H1 (cell line): ENCODE results near the gene CHSY3. TPM values are rescaled to one million over a fixed set of nuclear protein-coding genes. Genes with fewer than 3 reads are reported as not detected.
A peak's percentile ranks its signal among the peaks of the same experiment; 100 is the strongest.

Experiments
- CEBPB ChIP-seq: IDR thresholded peaks from 2 replicates; pipeline ENCODE4 v1.6.1; 2012; ENCODE audit warnings: low read depth, low read length
- CHD2 ChIP-seq: IDR thresholded peaks from 2 replicates; pipeline ENCODE4 v1.6.1; 2012; ENCODE audit warnings: low read length, improper control_type of control experiment
- CREB1 ChIP-seq: IDR thresholded peaks from 2 replicates; pipeline ENCODE4 v1.6.1; 2012; ENCODE audit warnings: inconsistent platforms
- EP300 ChIP-seq, 2 experiments: IDR thresholded peaks; 1 replicate in 1 of 2; 2 replicates in 1 of 2; pipeline ENCODE4 v1.6.1; 2011 to 2012; ENCODE audit warnings: low read depth in 2 of 2, low read length in 2 of 2, mild to moderate bottlenecking in 2 of 2, borderline replicate concordance in 1 of 2, inconsistent platforms in 1 of 2, moderate library complexity in 1 of 2
- JUN ChIP-seq: IDR thresholded peaks from 2 replicates; pipeline ENCODE4 v1.6.1; 2011; ENCODE audit warnings: low read depth, mild to moderate bottlenecking, improper control_type of control experiment, low read length
- JUND ChIP-seq: IDR thresholded peaks from 2 replicates; pipeline ENCODE4 v1.6.1; 2011; ENCODE audit warnings: mild to moderate bottlenecking, improper control_type of control experiment, low read length
- POU5F1 ChIP-seq: IDR thresholded peaks from 2 replicates; pipeline ENCODE4 v1.6.1; 2011; ENCODE audit warnings: low read depth, mild to moderate bottlenecking, low read length, moderate library complexity
- RFX5 ChIP-seq: IDR thresholded peaks from 2 replicates; pipeline ENCODE4 v1.6.1; 2011; ENCODE audit warnings: low read depth, low read length, improper control_type of control experiment, borderline replicate concordance
- RNF2 ChIP-seq: fragments of 200-900, 300-1000 bp; sonication (generic); IDR thresholded peaks from 2 replicates; pipeline ENCODE4 v1.7.1; 2016; ENCODE audit warnings: borderline replicate concordance, low read depth, mild to moderate bottlenecking, antibody characterized with exemption, low read length; ENCODE audit not compliant: poor library complexity, severe bottlenecking; ENCODE audit errors: missing control alignments
- SRF ChIP-seq: IDR thresholded peaks from 2 replicates; pipeline ENCODE4 v1.6.1; 2011; ENCODE audit warnings: mild to moderate bottlenecking, low read depth, low read length, moderate library complexity
- ZNF274 ChIP-seq: IDR thresholded peaks from 2 replicates; pipeline ENCODE4 v1.7.0; 2012; ENCODE audit warnings: low read length, borderline replicate concordance; ENCODE audit errors: extremely low read depth
- polyA plus RNA-seq, 7 experiments: library from polyadenylated mRNA; depleted of rRNA in 3 of 7; stranded (reverse) in 5 of 7; unstranded in 2 of 7; fragments of >200 nt in 5 of 7; fragments of 200-250 nt in 2 of 7; gene quantifications; 1 replicate in 5 of 7; 2 replicates in 1 of 7; 4 replicates in 1 of 7; pipeline versions ENCODE4 v1.2.1 to v1.2.3, GENCODE V29; 2011 to 2013; ENCODE audit warnings: missing spikeins in 2 of 7, mixed read lengths in 2 of 7
- total RNA-seq: library from RNA; stranded (reverse); fragmentation: NEBNext Ultra II Directional; extraction: Animal tissue kit (Norgen Biotek cat#: 25700); gene quantifications from 2 replicates; pipeline ENCODE4 v1.2.1, GENCODE V29; 2021
- TF ChIP-seq, protein P1 (sequence below): IDR thresholded peaks from 2 replicates; pipeline ENCODE4 v1.6.1; 2012; ENCODE audit warnings: inconsistent platforms
- TF ChIP-seq, protein P2 (sequence below): IDR thresholded peaks from 2 replicates; pipeline ENCODE4 v1.6.1; 2011; ENCODE audit warnings: low read depth, mild to moderate bottlenecking, low read length; ENCODE audit not compliant: insufficient read depth

Gene CHSY3
- total and polyA plus RNA-seq, 2 of the 8 experiments (the other 6 are each of a cell fraction or from before 2014, with no cell fraction given): 0.24 to 1.8 TPM

DNA sequence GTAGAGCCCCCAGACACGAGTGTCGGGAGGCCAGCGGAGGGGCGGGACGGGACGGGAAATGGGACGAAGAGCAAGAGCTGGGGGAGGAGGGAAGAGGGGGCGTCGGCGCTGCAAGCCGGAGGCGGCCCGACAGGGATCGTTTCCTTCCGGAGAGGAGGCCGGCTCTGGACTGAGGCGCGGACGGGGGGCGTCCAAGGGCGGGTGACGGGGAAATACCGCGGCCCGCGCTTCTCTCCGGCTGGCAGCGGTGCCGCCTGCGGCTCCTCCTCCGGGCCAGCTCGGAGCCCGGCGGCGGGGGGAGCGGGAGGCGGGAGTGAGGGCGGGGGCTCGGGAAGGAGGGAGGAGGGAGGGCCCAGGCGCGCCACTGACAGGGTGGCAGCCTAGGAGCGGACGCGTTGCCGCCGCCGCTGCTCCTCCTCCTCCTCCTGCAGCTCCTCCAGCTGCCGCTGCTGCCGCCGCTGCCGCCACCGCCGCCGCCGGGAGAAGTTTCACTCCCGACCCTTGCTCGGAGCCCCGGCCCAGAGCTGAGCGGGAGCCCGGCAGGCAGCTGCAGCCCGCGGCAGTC, at the start of gene CHSY3 (continued):
- TF ChIP-seq RNF2 (no peak), SRF (no peak), CREB1 (peak; percentile 36; the same call in 1 of the 2 replicates), POU5F1 (no peak), EP300 (IDR thresholded peaks at IDR 0.05; ENCODE audit: borderline replicate concordance in 1 of 2, low read depth in 2 of 2, low read length in 2 of 2) (peak in 1 of 2 experiments; percentile 16; a peak in 1 of 3 replicates), CHD2 (no peak), JUND (no peak), CEBPB (no peak), JUN (no peak), ZNF274 (no peak), RFX5 (no peak)
- TF ChIP-seq, protein P1, sequence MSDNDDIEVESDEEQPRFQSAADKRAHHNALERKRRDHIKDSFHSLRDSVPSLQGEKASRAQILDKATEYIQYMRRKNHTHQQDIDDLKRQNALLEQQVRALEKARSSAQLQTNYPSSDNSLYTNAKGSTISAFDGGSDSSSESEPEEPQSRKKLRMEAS: no peak
- TF ChIP-seq, protein P2, sequence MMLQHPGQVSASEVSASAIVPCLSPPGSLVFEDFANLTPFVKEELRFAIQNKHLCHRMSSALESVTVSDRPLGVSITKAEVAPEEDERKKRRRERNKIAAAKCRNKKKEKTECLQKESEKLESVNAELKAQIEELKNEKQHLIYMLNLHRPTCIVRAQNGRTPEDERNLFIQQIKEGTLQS: no peak
